GM10248 (cell line): ENCODE data around the gene SENP1.

Experiments used
- CTCF ChIA-PET: fragments of 300-600 bp; sonication (Branson Sonifier 250); formaldehyde crosslinking; extraction: SDS; loops from one replicate; lab custom pipeline; 2021; ENCODE audit warnings: antibody characterized with exemption; lab: Yijun Ruan, JAX
- POLR2A ChIA-PET: fragments of 350-650 bp; sonication (Branson Sonifier 250); formaldehyde crosslinking; extraction: SDS; loops from one replicate; lab custom pipeline; 2020; ENCODE audit warnings: antibody characterized with exemption; lab: Yijun Ruan, JAX
- DNase-seq: peaks from one replicate; pipeline ENCODE4 v3.0.0; 2012; ENCODE audit errors: extremely low spot score
- TF ChIP-seq, protein P1 (sequence below): IDR thresholded peaks from 2 replicates; pipeline ENCODE4 v1.5.1; 2012; ENCODE audit warnings: mild to moderate bottlenecking, low read depth; ENCODE audit errors: extremely low read depth, missing control alignments, control extremely low read depth

SENP1 gene

DNA sequence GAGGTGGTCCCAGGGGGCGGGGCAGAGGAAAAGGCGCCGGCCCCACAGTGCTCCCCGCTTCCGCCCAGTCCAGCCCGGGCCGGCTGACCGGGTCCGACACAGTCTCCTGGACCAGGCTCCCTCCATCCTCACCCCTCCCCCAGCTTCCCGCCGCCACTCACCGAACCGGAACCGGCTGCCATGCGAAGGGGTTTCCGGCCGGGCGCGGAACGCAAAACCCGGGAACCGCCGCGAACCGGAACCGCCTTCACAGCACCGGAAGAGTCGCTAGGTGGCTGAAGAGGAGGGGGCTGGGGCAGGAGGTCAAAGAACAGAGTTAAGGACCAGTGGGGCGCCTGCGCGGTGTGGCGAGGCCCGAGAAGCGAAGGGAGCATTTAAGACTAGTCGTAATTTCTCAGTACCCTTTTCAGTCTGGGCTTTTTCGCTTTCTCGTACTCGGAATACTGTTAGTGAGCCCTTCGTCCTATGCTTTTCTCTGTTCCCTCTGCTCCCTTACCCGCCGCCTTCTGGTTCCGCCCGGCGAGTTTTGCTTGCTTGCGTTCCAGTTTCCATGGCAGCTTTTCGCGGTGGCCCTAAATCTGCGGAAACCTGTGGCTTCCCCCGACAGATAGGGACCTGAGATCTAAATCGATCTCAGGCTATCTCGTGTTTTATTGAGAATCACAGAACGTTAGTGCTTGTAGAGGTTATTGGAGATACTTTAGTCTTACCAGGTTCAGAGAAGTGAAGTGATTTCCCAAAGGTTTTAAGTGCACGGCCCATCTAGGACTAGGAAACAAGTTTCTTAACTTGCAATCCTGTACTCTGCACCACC lies at the start of gene SENP1:
Gene SENP1, minus strand, starts transcription at position 213 of the 814 bp plus-strand sequence. CDS start 4,607 bp downstream, outside the sequence.
- TF ChIP-seq, protein P1, sequence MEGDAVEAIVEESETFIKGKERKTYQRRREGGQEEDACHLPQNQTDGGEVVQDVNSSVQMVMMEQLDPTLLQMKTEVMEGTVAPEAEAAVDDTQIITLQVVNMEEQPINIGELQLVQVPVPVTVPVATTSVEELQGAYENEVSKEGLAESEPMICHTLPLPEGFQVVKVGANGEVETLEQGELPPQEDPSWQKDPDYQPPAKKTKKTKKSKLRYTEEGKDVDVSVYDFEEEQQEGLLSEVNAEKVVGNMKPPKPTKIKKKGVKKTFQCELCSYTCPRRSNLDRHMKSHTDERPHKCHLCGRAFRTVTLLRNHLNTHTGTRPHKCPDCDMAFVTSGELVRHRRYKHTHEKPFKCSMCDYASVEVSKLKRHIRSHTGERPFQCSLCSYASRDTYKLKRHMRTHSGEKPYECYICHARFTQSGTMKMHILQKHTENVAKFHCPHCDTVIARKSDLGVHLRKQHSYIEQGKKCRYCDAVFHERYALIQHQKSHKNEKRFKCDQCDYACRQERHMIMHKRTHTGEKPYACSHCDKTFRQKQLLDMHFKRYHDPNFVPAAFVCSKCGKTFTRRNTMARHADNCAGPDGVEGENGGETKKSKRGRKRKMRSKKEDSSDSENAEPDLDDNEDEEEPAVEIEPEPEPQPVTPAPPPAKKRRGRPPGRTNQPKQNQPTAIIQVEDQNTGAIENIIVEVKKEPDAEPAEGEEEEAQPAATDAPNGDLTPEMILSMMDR = no peak
- CTCF ChIA-PET = interaction anchor here (0.6 to 1.9 kb wide), 8 partner anchors 11 to 115 kb away, joined by 3 to 6 read pairs (median 3); partner anchors contain the start of genes ASB8 and PFKM
- POLR2A ChIA-PET = interaction anchor here (0.9 to 1.0 kb wide), 3 partner anchors 13 to 51 kb away, joined by 3 to 5 read pairs (median 3); partner anchors contain the start of genes ASB8 and PFKM
- peak; percentile 86 for DNase-seq

DNA sequence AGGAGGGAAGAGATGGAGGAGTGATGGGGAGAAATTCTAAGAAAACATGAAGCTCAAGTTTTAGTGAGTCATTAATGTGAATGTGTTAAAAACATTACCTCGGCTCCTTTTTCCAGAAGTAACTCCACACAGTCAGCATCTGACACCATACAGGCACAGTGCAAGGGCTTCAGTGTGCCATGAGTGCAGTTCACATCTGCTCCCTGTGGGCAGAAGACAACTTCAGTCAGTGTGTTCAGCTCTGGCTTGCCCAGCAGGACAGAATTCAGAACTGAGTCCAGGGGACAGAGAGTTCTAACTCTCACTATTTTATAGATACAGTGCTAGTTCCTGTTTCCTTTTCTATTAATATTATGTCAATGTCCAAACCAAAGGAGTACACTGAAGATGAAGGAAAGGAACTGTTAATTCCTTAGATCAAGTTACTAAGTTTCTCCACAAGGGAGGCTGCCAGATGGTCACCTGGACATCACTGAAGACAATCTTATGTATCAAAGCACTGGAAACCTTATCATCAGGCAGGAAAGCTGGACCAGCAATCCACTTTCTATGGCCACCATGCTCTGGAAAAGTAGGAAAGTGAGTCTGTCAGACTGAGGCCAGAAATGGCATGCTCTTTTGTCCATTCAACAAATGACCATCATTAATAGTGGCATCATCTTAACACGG lies 45.4 kb upstream of the SENP1 start:
- ChIA-PET CTCF (interaction anchor here (1.0 to 3.2 kb wide), 6 partner anchors 10 to 467 kb away, joined by 3 to 8 read pairs (median 4); partner anchors contain the start of gene TMEM106C), POLR2A (interaction anchor here (1.0 kb wide), 1 partner anchor 45 kb away, joined by 3 read pairs; no protein-coding TSS in a partner anchor)
- DNase-seq = no peak
- TF ChIP-seq, protein P1 = no peak

DNA sequence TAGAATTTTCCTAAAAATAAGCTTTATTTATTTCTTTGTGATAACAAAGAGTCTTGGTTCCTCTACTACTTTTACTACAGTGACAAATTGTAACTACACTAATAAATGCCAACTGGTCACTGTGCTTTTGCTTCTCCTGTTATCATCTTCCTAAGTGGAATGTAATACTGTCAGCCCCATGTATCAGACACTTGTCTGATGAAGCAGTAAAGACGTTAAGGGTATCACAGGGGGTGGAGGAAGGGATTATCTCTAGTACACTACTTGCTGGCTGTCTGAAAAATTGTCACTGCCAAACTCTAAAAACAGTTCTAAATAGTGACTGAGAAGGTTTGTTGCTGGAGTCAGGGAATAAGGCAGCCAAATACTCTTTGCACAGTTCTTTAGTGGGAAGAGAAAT lies 40.1 kb upstream of the SENP1 start:
- DNase-seq = no peak
- ChIA-PET CTCF (interaction anchor here (0.8 to 1.9 kb wide), 10 partner anchors 11 to 309 kb away, joined by 3 to 5 read pairs (median 3); partner anchors contain the start of genes ASB8 and TMEM106C), POLR2A (no interaction called here)
- TF ChIP-seq, protein P1 = no peak

DNA sequence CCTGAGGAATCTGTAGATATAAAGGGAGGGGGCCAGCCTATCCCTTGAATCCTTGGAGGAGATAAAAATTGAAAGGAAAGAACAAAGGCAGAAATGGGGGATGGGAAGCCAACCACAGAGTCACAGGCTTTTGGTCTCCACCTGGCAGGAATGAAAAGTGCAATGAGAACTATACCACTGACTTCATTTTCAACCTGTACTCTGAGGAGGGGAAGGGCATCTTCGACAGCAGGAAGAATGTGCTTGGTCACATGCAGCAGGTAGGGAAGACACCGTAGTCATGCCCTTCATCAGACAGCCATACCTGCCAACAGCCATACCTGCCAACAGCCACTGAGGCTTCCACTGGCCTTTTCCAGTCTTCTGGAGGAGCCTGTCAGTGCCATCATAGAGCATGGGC lies 38.0 kb upstream of the SENP1 start:
- TF ChIP-seq, protein P1 = no peak
- CTCF ChIA-PET = no interaction called here
- DNase-seq = no peak
- POLR2A ChIA-PET = interaction anchor here (0.6 kb wide), 1 partner anchor 491 kb away, joined by 3 read pairs; no protein-coding TSS in a partner anchor

DNA sequence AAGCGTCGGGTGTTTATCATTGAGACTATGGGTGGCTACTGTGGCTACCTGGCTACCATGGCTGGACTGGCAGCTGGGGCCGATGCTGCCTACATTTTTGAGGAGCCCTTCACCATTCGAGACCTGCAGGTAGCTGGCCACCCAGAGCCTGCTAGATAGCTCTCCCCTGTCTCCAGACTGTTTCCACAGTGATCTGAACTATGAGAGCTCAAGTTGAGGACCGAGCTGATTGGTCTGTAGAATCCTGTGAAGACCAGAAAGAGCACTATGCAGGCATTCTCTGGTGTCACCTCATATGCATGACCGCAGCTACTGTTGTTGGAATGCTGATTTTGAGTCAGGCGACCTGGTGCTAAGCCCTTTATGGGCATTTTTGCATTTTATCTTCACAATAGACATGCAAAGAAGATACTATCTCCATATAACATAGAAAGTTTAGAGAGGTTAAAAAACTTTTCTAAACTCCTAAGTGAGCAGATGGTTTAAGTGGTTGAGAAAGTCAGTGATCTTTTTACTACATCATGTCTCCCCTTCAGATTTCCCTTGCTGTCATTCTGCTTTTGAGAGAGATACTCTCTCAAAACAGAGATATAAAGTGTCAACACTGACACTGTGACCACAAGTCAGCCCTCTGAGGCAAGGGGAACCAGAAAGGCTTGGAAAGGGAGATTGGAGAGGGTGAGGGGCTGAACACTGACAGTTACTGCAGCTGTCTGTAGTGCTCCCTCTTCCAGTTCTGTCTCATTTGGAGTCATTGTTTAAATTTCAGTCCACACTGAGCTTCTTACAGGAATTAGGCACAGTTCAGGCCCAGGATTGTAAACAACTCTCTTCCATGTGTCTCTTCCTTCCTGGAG lies 37.2 kb upstream of the SENP1 start:
- POLR2A ChIA-PET = interaction anchor here (0.6 kb wide), 1 partner anchor 492 kb away, joined by 3 read pairs; no protein-coding TSS in a partner anchor
- TF ChIP-seq, protein P1 = no peak
- CTCF ChIA-PET = interaction anchor here (1.1 to 1.8 kb wide), 4 partner anchors 10 to 37 kb away, joined by 3 to 9 read pairs (median 5); partner anchors contain the start of gene SENP1
- no peak for DNase-seq
